CD14-positive monocyte (primary cell): ENCODE results near the gene HLA-DOA. TPM values are rescaled to one million over a fixed set of nuclear protein-coding genes. Genes with fewer than 3 reads are reported as not detected.

Experiments
- DNase-seq, 3 donors: peaks; one replicate each; pipeline ENCODE4 v3.0.0-alpha.2; 2011 to 2022
- H2AFZ ChIP-seq: 2 replicates; pipeline ENCODE4 v1.6.0; 2012; ENCODE audit warnings: mild to moderate bottlenecking, low read depth, low read length, inconsistent platforms; ENCODE audit not compliant: insufficient read depth, poor library complexity, severe bottlenecking
- H3K27ac ChIP-seq, 2 donors: 1 replicate in 1 of 2; 2 replicates in 1 of 2; pipeline ENCODE4 v1.5.1; 2012 to 2013; ENCODE audit warnings: low read length in 2 of 2, control low read depth in 1 of 2, inconsistent platforms in 1 of 2, low read depth in 1 of 2, mild to moderate bottlenecking in 1 of 2
- H3K27me3 ChIP-seq, 2 donors: one replicate each; pipeline versions ENCODE4 v1.6.0 to v1.6.1; 2011 to 2013; ENCODE audit warnings: low read length in 2 of 2; ENCODE audit not compliant: control insufficient read depth in 2 of 2, insufficient read depth in 2 of 2
- H3K36me3 ChIP-seq, 2 donors: replicated peaks in 1 of 2; 1 replicate in 1 of 2; 2 replicates in 1 of 2; pipeline versions ENCODE4 v1.5.1 to v1.6.1; 2012 to 2013; ENCODE audit warnings: low read length in 2 of 2, control low read depth in 1 of 2, inconsistent platforms in 1 of 2, mild to moderate bottlenecking in 1 of 2; ENCODE audit not compliant: insufficient read depth in 2 of 2, control insufficient read depth in 1 of 2
- H3K4me1 ChIP-seq, 2 donors: 1 replicate in 1 of 2; 2 replicates in 1 of 2; pipeline versions ENCODE4 v1.5.1 to v1.6.1; 2012 to 2013; ENCODE audit warnings: low read length in 2 of 2, control low read depth in 1 of 2, inconsistent platforms in 1 of 2, mild to moderate bottlenecking in 1 of 2, moderate library complexity in 1 of 2; ENCODE audit not compliant: insufficient read depth in 2 of 2, control insufficient read depth in 1 of 2
- H3K4me2 ChIP-seq: replicated peaks from 2 replicates; pipeline ENCODE3; 2012; ENCODE audit warnings: low read length, moderate library complexity, mild to moderate bottlenecking; ENCODE audit not compliant: poor library complexity, severe bottlenecking; ENCODE audit errors: extremely low read depth
- H3K4me3 ChIP-seq, 3 experiments: fragments of 200-600 bp in 1 of 3; sonication (generic) in 1 of 3; replicated peaks in 1 of 3; 1 replicate in 2 of 3; 2 replicates in 1 of 3; pipeline ENCODE4 v1.5.1; 2011 to 2013; ENCODE audit warnings: low read length in 3 of 3, mild to moderate bottlenecking in 3 of 3, control low read depth in 2 of 3, low read depth in 2 of 3, inconsistent platforms in 1 of 3, moderate library complexity in 1 of 3
- H3K79me2 ChIP-seq: 2 replicates; pipeline ENCODE4 v1.6.0; 2012; ENCODE audit warnings: mild to moderate bottlenecking, control low read depth, inconsistent platforms, low read length, moderate library complexity; ENCODE audit not compliant: insufficient read depth
- H3K9ac ChIP-seq: 2 replicates; pipeline ENCODE4 v1.6.0; 2017; ENCODE audit warnings: low read length, mild to moderate bottlenecking; ENCODE audit not compliant: insufficient read depth, poor library complexity, severe bottlenecking
- H3K9me3 ChIP-seq, 2 donors: replicated peaks in 1 of 2; 1 replicate in 1 of 2; 2 replicates in 1 of 2; pipeline versions ENCODE4 v1.5.1 to v1.6.1; 2012 to 2013; ENCODE audit warnings: low read length in 2 of 2, control low read depth in 1 of 2; ENCODE audit not compliant: control insufficient read depth in 1 of 2, insufficient read depth in 1 of 2
- H4K20me1 ChIP-seq: 2 replicates; pipeline ENCODE4 v1.6.0; 2012; ENCODE audit warnings: mild to moderate bottlenecking, low read length, control low read depth, moderate library complexity; ENCODE audit not compliant: insufficient read depth
- H3K27ac Mint-ChIP-seq, 7 donors: one replicate each; pipeline ENCODE4 v1.8.0; 2020; ENCODE audit warnings: mild to moderate bottlenecking in 7 of 7, mixed read lengths in 7 of 7, moderate library complexity in 6 of 7, inconsistent platforms in 2 of 7
- H3K27me3 Mint-ChIP-seq, 3 donors: one replicate each; pipeline ENCODE4 v1.8.0; 2021 to 2022; ENCODE audit warnings: low read depth in 3 of 3, mild to moderate bottlenecking in 3 of 3, mixed read lengths in 3 of 3, moderate library complexity in 3 of 3, inconsistent platforms in 1 of 3
- H3K36me3 Mint-ChIP-seq, 2 donors: one replicate each; pipeline ENCODE4 v1.8.0; 2020; ENCODE audit warnings: mixed read lengths in 2 of 2, inconsistent platforms in 1 of 2, mild to moderate bottlenecking in 1 of 2
- H3K4me1 Mint-ChIP-seq: one replicate; pipeline ENCODE4 v1.8.0; 2020; ENCODE audit warnings: mild to moderate bottlenecking, mixed read lengths
- H3K4me3 Mint-ChIP-seq, 2 donors: one replicate each; pipeline ENCODE4 v1.8.0; 2020; ENCODE audit warnings: mild to moderate bottlenecking in 2 of 2, mixed read lengths in 2 of 2, moderate library complexity in 1 of 2
- H3K9me3 Mint-ChIP-seq, 7 donors: one replicate each; pipeline ENCODE4 v1.8.0; 2020 to 2022; ENCODE audit warnings: mixed read lengths in 7 of 7, mild to moderate bottlenecking in 6 of 7, moderate library complexity in 6 of 7, inconsistent platforms in 2 of 7
- CTCF ChIP-seq: fragments of 200-600 bp; IDR thresholded peaks from one replicate; pipeline ENCODE4 v1.8.0; 2022; ENCODE audit warnings: antibody characterized with exemption, mild to moderate bottlenecking
- WGBS: methylation state at CpG from one replicate; pipeline ENCODE4 v1.1.5; 2013; ENCODE audit warnings: missing lambda C conversion rate; ENCODE audit not compliant: insufficient coverage; 5-methylcytosine and 5-hydroxymethylcytosine counted together
- intact Hi-C, 2 donors: fragments of 100-400 bp; cut with micrococcal nuclease; formaldehyde crosslinking; loops; one replicate each; pipeline versions ENCODE4 v1.15.0 to v1.15.1; 2023
- polyA plus RNA-seq, 3 donors: library from polyadenylated mRNA; depleted of rRNA in 1 of 3; unstranded in 2 of 3; stranded (reverse) in 1 of 3; fragments of 300-500 nt in 2 of 3; fragments of >200 nt in 1 of 3; fragmentation: Illumina TruSeq in 2 of 3; gene quantifications; 1 replicate in 2 of 3; 2 replicates in 1 of 3; pipeline ENCODE4 v1.2.3, GENCODE V29; 2012 to 2021

Gene HLA-DOA
- polyA plus RNA-seq, 3 donors: 2.8 to 15.4 (median 9.1) TPM

GRCh38 chr6:33024521-33024920, 15.1 kb upstream of the HLA-DOA start:
- Histone ChIP-seq H2AFZ (no peak overlapping the region), H3K27ac (no peak overlapping the region), H3K9me3 (no peaks in the 10 kb centered on the region), H3K79me2 (no peaks in the 10 kb centered on the region), H3K9ac (no peak overlapping the region), H3K4me1 (peaks cover 38 to 46% of the 10 kb centered on the region in 2 donors), H3K27me3 (no peaks in the 10 kb centered on the region), H3K36me3 (no peaks in the 10 kb centered on the region), H3K4me2 (no peak overlapping the region), H3K4me3 (no peak overlapping the region), H4K20me1 (no peaks in the 10 kb centered on the region)
- H3K27ac Mint-ChIP-seq: no peak overlapping the region
- peaks cover 43% of the 10 kb centered on the region for H3K4me1 Mint-ChIP-seq
- no peak for TF ChIP-seq CTCF
- H3K27me3 Mint-ChIP-seq: peaks cover 0 to 2% (median 0%) of the 10 kb centered on the region in 3 donors
- H3K36me3 Mint-ChIP-seq: no peaks in the 10 kb centered on the region
- no peak overlapping the region for H3K4me3 Mint-ChIP-seq
- DNase-seq: no peak
- intact Hi-C loops: loop anchor here in 1 of 2 donors (10.0 kb wide), 1 partner anchor 120 kb away; no protein-coding TSS in a partner anchor
- peaks cover 0 to 4% (median 0%) of the 10 kb centered on the region in 7 donors for H3K9me3 Mint-ChIP-seq

GRCh38 chr6:33023536-33023935, 14.1 kb upstream of the HLA-DOA start:
- Histone ChIP-seq H2AFZ (no peak overlapping the region), H3K36me3 (no peaks in the 10 kb centered on the region), H4K20me1 (no peaks in the 10 kb centered on the region), H3K4me3 (no peak overlapping the region), H3K27me3 (no peaks in the 10 kb centered on the region), H3K4me1 (peaks cover 37 to 46% of the 10 kb centered on the region in 2 donors), H3K27ac (no peak overlapping the region), H3K9ac (no peak overlapping the region), H3K9me3 (no peaks in the 10 kb centered on the region), H3K79me2 (no peaks in the 10 kb centered on the region), H3K4me2 (no peak overlapping the region)
- DNase-seq: no peak
- no CpG with 5 or more reads among the region's 3 CpGs for WGBS
- H3K36me3 Mint-ChIP-seq: no peaks in the 10 kb centered on the region
- no peaks in the 10 kb centered on the region for H3K27me3 Mint-ChIP-seq
- H3K9me3 Mint-ChIP-seq: peaks cover 0 to 4% (median 0%) of the 10 kb centered on the region in 7 donors
- no peak overlapping the region for H3K27ac Mint-ChIP-seq
- no peak for TF ChIP-seq CTCF
- no peak overlapping the region for H3K4me3 Mint-ChIP-seq
- intact Hi-C loops: loop anchor here in 1 of 2 donors (10.0 kb wide), 1 partner anchor 121 kb away; no protein-coding TSS in a partner anchor
- H3K4me1 Mint-ChIP-seq: peaks cover 44% of the 10 kb centered on the region
